Transverse colon (tissue), 4 donors: ENCODE results near the gene ARPC5L.

Experiments used
- CTCF ChIP-seq, 5 experiments: fragments of 200-600 bp in 3 of 5; fragments of 450-650 bp in 2 of 5; sonication (generic) in 3 of 5; IDR thresholded peaks; 1 replicate in 2 of 5; 2 replicates in 3 of 5; pipeline ENCODE4 v1.5.1; 2016 to 2017; ENCODE audit warnings: antibody characterized with exemption in 5 of 5, inconsistent platforms in 3 of 5, mild to moderate bottlenecking in 2 of 5, moderate library complexity in 1 of 5
- POLR2A ChIP-seq: fragments of 450-650 bp; IDR thresholded peaks from one replicate; pipeline ENCODE4 v1.6.1; 2016; ENCODE audit warnings: antibody characterized with exemption, mild to moderate bottlenecking, moderate library complexity
- POLR2AphosphoS5 ChIP-seq, 3 donors: sonication (generic); formaldehyde crosslinking; IDR thresholded peaks; one replicate each; pipeline ENCODE4 v1.6.1; 2016; ENCODE audit warnings: antibody characterized with exemption in 3 of 3

DNA sequence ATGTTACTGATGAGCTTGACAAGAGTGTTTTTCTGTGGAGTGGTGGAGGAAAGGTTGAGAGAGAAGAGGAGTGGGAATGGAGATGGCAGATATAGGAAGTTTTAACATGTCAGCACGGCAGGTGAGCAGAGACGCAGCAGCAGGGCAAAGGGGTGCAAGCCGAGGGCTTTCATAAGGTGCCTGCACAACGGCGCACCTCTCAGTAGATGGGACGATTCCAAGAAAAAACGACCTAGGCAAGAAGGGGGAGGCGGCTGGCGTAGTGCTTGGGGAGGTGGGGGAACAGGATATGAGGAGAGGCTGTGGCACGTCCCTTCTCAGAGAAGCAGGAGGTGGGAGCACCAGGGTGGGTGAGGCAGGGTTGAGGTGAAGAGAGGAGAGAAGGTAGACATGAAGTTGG lies 24.5 kb downstream of the ARPC5L start:
- TF ChIP-seq CTCF (IDR thresholded peaks at IDR 0.05), result no peak
- no peak for TF ChIP-seq POLR2AphosphoS5 (IDR thresholded peaks at IDR 0.05)
- no peak for TF ChIP-seq POLR2A
